SK-N-SH (cell line): Measurements from ENCODE around the gene ANKS4B.

Experiments
- CHD2 ChIP-seq: fragments of 150-350 bp; IDR thresholded peaks from 2 replicates; pipeline ENCODE4 v1.6.1; 2018; ENCODE audit warnings: low read length; ENCODE audit not compliant: partially characterized antibody
- CTCF ChIP-seq: fragments of 200-600 bp; sonication (generic); IDR thresholded peaks from 2 replicates; pipeline ENCODE4 v1.6.1; 2017; ENCODE audit warnings: antibody characterized with exemption, mild to moderate bottlenecking, moderate library complexity
- EZH2phosphoT487 ChIP-seq: fragments of 200-600 bp; sonication (generic); IDR thresholded peaks from 2 replicates; pipeline ENCODE4 v1.6.1; 2017; ENCODE audit warnings: low read depth, mixed run types, mild to moderate bottlenecking, antibody characterized with exemption, moderate library complexity, borderline replicate concordance
- GATA2 ChIP-seq: sonication (generic); formaldehyde crosslinking; IDR thresholded peaks from 2 replicates; pipeline ENCODE4 v1.5.0; 2020; ENCODE audit warnings: mild to moderate bottlenecking, missing genetic modification reagents
- POLR2AphosphoS5 ChIP-seq: IDR thresholded peaks from 2 replicates; pipeline ENCODE4 v1.6.1; 2012; ENCODE audit warnings: low read depth, low read length
- RFX5 ChIP-seq: IDR thresholded peaks from 2 replicates; pipeline ENCODE4 v1.6.1; 2012; ENCODE audit warnings: mild to moderate bottlenecking, improper control_type of control experiment, low read length
- TAF1 ChIP-seq: IDR thresholded peaks from 2 replicates; pipeline ENCODE4 v1.6.1; 2012; ENCODE audit warnings: low read depth, mild to moderate bottlenecking, low read length, moderate library complexity, borderline replicate concordance
- USF1 ChIP-seq: IDR thresholded peaks from 2 replicates; pipeline ENCODE4 v1.4.0; 2012; ENCODE audit warnings: low read depth, borderline replicate concordance

- TF ChIP-seq GATA2 (CRISPR knock-in tag) = no peak
- no peak for TF ChIP-seq CTCF
- TF ChIP-seq USF1 = no peak
- no peak for TF ChIP-seq CHD2
- TF ChIP-seq TAF1 = no peak
- no peak for TF ChIP-seq POLR2AphosphoS5
- TF ChIP-seq RFX5 = no peak
- no peak for TF ChIP-seq EZH2phosphoT487
These were observed 30.4 kb downstream of the ANKS4B start for GRCh38 chr16:21263640-21264570.
